ENCODE measurements around the gene TC2N. TPM values are rescaled to one million over a fixed set of nuclear protein-coding genes. Genes with fewer than 3 reads are reported as not detected.
A peak's percentile ranks its signal among the peaks of the same experiment; 100 is the strongest.
"Not testable (repeated sequence)": the region's sequence is repeated elsewhere in the genome, so short reads cannot be mapped to it uniquely, and the experiment has no call there.

The TC2N gene
- total RNA-seq, 2 donors from 2014 or later: 6.9 to 12.0 TPM

GRCh38 chr14:91897716-91898115, 30.4 kb upstream of the TC2N start:
- H3K9me3 Mint-ChIP-seq; H3K27me3 Mint-ChIP-seq; DNase-seq (ENCODE audit: low spot score); H3K36me3 Mint-ChIP-seq; H3K27ac Mint-ChIP-seq; ATAC-seq; H3K4me1 Mint-ChIP-seq (ENCODE audit: low read depth in 2 of 2); H3K4me3 Mint-ChIP-seq: not testable (repeated sequence)

- DNase-seq (ENCODE audit: low spot score) (no peak), ATAC-seq (no peak)
- Mint-ChIP-seq H3K4me1 (ENCODE audit: low read depth in 2 of 2) (peaks cover 6 to 7% of the 10 kb centered on the region in 2 donors), H3K4me3 (no peak overlapping the region), H3K27me3 (peaks cover 0 to 2% of the 10 kb centered on the region in 2 donors), H3K9me3 (no peaks in the 10 kb centered on the region), H3K36me3 (no peaks in the 10 kb centered on the region), H3K27ac (no peak overlapping the region)
Measured at GRCh38 chr14:91897106-91897701, 29.9 kb upstream of the TC2N start.

GRCh38 chr14:91896419-91896818, 29.1 kb upstream of the TC2N start:
- no peak overlapping the region for H3K4me3 Mint-ChIP-seq
- ATAC-seq (peak in 1 of 2 donors; percentile 40), DNase-seq (ENCODE audit: low spot score) (no peak)
- H3K27ac Mint-ChIP-seq: no peak overlapping the region
- H3K27me3 Mint-ChIP-seq: peaks cover 0 to 2% of the 10 kb centered on the region in 2 donors
- peaks cover 6 to 9% of the 10 kb centered on the region in 2 donors for H3K4me1 Mint-ChIP-seq (ENCODE audit: low read depth in 2 of 2)
- no peaks in the 10 kb centered on the region for H3K36me3 Mint-ChIP-seq
- no peaks in the 10 kb centered on the region for H3K9me3 Mint-ChIP-seq

- Mint-ChIP-seq H3K9me3 (no peaks in the 10 kb centered on the region), H3K36me3 (no peaks in the 10 kb centered on the region), H3K27me3 (peaks cover 0 to 2% of the 10 kb centered on the region in 2 donors), H3K27ac (peak overlapping the region in 1 of 2 donors; percentile 40), H3K4me3 (no peak overlapping the region), H3K4me1 (ENCODE audit: low read depth in 2 of 2) (peaks cover 13 to 24% of the 10 kb centered on the region in 2 donors)
- no peak for ATAC-seq
- DNase-seq (ENCODE audit: low spot score): no peak
Measured at GRCh38 chr14:91893669-91894068, 26.3 kb upstream of the TC2N start.

GRCh38 chr14:91893007-91893406, 25.7 kb upstream of the TC2N start:
- Mint-ChIP-seq H3K9me3 (no peaks in the 10 kb centered on the region), H3K27ac (peak overlapping the region in 1 of 2 donors; percentile 40), H3K4me3 (no peak overlapping the region), H3K36me3 (no peaks in the 10 kb centered on the region), H3K4me1 (ENCODE audit: low read depth in 2 of 2) (peaks cover 13 to 24% of the 10 kb centered on the region in 2 donors), H3K27me3 (peaks cover 0 to 2% of the 10 kb centered on the region in 2 donors)
- DNase-seq (ENCODE audit: low spot score) (no peak), ATAC-seq (no peak)

- Mint-ChIP-seq H3K4me3 (no peak overlapping the region), H3K9me3 (no peaks in the 10 kb centered on the region), H3K4me1 (ENCODE audit: low read depth in 2 of 2) (peaks cover 13 to 22% of the 10 kb centered on the region in 2 donors), H3K36me3 (no peaks in the 10 kb centered on the region), H3K27ac (no peak overlapping the region), H3K27me3 (no peaks in the 10 kb centered on the region)
- ATAC-seq (no peak), DNase-seq (ENCODE audit: low spot score) (no peak)
Measured at GRCh38 chr14:91891721-91892220, 24.4 kb upstream of the TC2N start.

- Mint-ChIP-seq H3K4me1 (ENCODE audit: low read depth in 2 of 2) (peaks cover 13 to 22% of the 10 kb centered on the region in 2 donors), H3K4me3 (no peak overlapping the region), H3K36me3 (no peaks in the 10 kb centered on the region), H3K27ac (no peak overlapping the region), H3K9me3 (no peaks in the 10 kb centered on the region), H3K27me3 (no peaks in the 10 kb centered on the region)
- DNase-seq (ENCODE audit: low spot score) (no peak), ATAC-seq (no peak)
Measured at GRCh38 chr14:91891101-91891500, 23.8 kb upstream of the TC2N start.

- no peaks in the 10 kb centered on the region for H3K36me3 Mint-ChIP-seq
- no peak overlapping the region for H3K4me3 Mint-ChIP-seq
- no peak overlapping the region for H3K27ac Mint-ChIP-seq
- H3K4me1 Mint-ChIP-seq (ENCODE audit: low read depth in 2 of 2): peaks cover 13 to 22% of the 10 kb centered on the region in 2 donors
- ATAC-seq: no peak
- H3K27me3 Mint-ChIP-seq: no peaks in the 10 kb centered on the region
- no peak for DNase-seq (ENCODE audit: low spot score)
- no peaks in the 10 kb centered on the region for H3K9me3 Mint-ChIP-seq
Measured at GRCh38 chr14:91890291-91890749, 23.0 kb upstream of the TC2N start.

GRCh38 chr14:91889477-91890211, 22.3 kb upstream of the TC2N start:
- DNase-seq (ENCODE audit: low spot score) (no peak), ATAC-seq (peak in 1 of 2 donors; percentile 37)
- no peaks in the 10 kb centered on the region for H3K36me3 Mint-ChIP-seq
- no peak overlapping the region for H3K27ac Mint-ChIP-seq
- H3K9me3 Mint-ChIP-seq: no peaks in the 10 kb centered on the region
- H3K27me3 Mint-ChIP-seq: no peaks in the 10 kb centered on the region
- peaks cover 13 to 24% of the 10 kb centered on the region in 2 donors for H3K4me1 Mint-ChIP-seq (ENCODE audit: low read depth in 2 of 2)
- no peak overlapping the region for H3K4me3 Mint-ChIP-seq

GRCh38 chr14:91888641-91889476, 21.5 kb upstream of the TC2N start:
- DNase-seq (ENCODE audit: low spot score) (no peak), ATAC-seq (no peak)
- no peaks in the 10 kb centered on the region for H3K9me3 Mint-ChIP-seq
- no peaks in the 10 kb centered on the region for H3K36me3 Mint-ChIP-seq
- H3K27me3 Mint-ChIP-seq: no peaks in the 10 kb centered on the region
- H3K27ac Mint-ChIP-seq: no peak overlapping the region
- H3K4me3 Mint-ChIP-seq: no peak overlapping the region
- peaks cover 13 to 31% of the 10 kb centered on the region in 2 donors for H3K4me1 Mint-ChIP-seq (ENCODE audit: low read depth in 2 of 2)

GRCh38 chr14:91886961-91887360, 19.6 kb upstream of the TC2N start:
- DNase-seq (ENCODE audit: low spot score) (no peak), ATAC-seq (no peak)
- H3K36me3 Mint-ChIP-seq: no peaks in the 10 kb centered on the region
- H3K27me3 Mint-ChIP-seq: no peaks in the 10 kb centered on the region
- no peaks in the 10 kb centered on the region for H3K9me3 Mint-ChIP-seq
- H3K4me1 Mint-ChIP-seq (ENCODE audit: low read depth in 2 of 2): peaks cover 7 to 34% of the 10 kb centered on the region in 2 donors
- H3K4me3 Mint-ChIP-seq: no peak overlapping the region
- no peak overlapping the region for H3K27ac Mint-ChIP-seq

GRCh38 chr14:91885839-91886238, 18.5 kb upstream of the TC2N start:
- no peak for DNase-seq (ENCODE audit: low spot score)
- ATAC-seq: no peak
- Mint-ChIP-seq H3K27ac (no peak overlapping the region), H3K27me3 (no peaks in the 10 kb centered on the region), H3K9me3 (no peaks in the 10 kb centered on the region), H3K4me3 (no peak overlapping the region), H3K4me1 (ENCODE audit: low read depth in 2 of 2) (peaks cover 7 to 31% of the 10 kb centered on the region in 2 donors), H3K36me3 (no peaks in the 10 kb centered on the region)

GRCh38 chr14:91885113-91885712, 17.9 kb upstream of the TC2N start:
- H3K27ac Mint-ChIP-seq: no peak overlapping the region
- no peaks in the 10 kb centered on the region for H3K9me3 Mint-ChIP-seq
- no peaks in the 10 kb centered on the region for H3K27me3 Mint-ChIP-seq
- H3K4me3 Mint-ChIP-seq: no peak overlapping the region
- DNase-seq (ENCODE audit: low spot score): no peak
- peaks cover 2 to 27% of the 10 kb centered on the region in 2 donors for H3K4me1 Mint-ChIP-seq (ENCODE audit: low read depth in 2 of 2)
- no peak for ATAC-seq
- no peaks in the 10 kb centered on the region for H3K36me3 Mint-ChIP-seq

Measured in natural killer cell treated with Interleukin-12 subunit alpha and Interleukin-12 subunit beta and Interleukin-15 and Interleukin-18, amount 100 ng/mL, for 72 hours (primary cell).